Kidney epithelial cell (primary cell): ENCODE results near the gene CABCOCO1. TPM values are rescaled to one million over a fixed set of nuclear protein-coding genes. Genes with fewer than 3 reads are reported as not detected.

ENCODE experiments used
- DNase-seq: peaks from one replicate; pipeline ENCODE4 v3.0.0-alpha.2; 2010; ENCODE audit warnings: low read depth
- H3K27me3 ChIP-seq: 2 replicates; pipeline ENCODE4 v1.6.0; 2011; ENCODE audit warnings: low read length; ENCODE audit not compliant: control insufficient read depth, insufficient read depth
- H3K36me3 ChIP-seq: 2 replicates; pipeline ENCODE4 v1.5.1; 2011; ENCODE audit warnings: low read length; ENCODE audit not compliant: control insufficient read depth, insufficient read depth
- H3K4me3 ChIP-seq: 2 replicates; pipeline ENCODE4 v1.5.1; 2011; ENCODE audit warnings: low read depth, mild to moderate bottlenecking, control low read depth, low read length
- CTCF ChIP-seq: IDR thresholded peaks from 2 replicates; pipeline ENCODE4 v1.5.1; 2011; ENCODE audit warnings: mild to moderate bottlenecking, moderate library complexity, low read length, control low read depth, inconsistent platforms; ENCODE audit not compliant: insufficient read depth, poor library complexity, severe bottlenecking
- total RNA-seq: library from RNA; depleted of rRNA; stranded (reverse); fragments of >200 nt; gene quantifications from 2 replicates; pipeline ENCODE4 v1.2.3, GENCODE V29; 2015

Gene CABCOCO1
- total RNA-seq, 1 donor from 2014 or later: 0.33 TPM

GRCh38 chr10:61765176-61766087 lies 102.7 kb downstream of the CABCOCO1 start:
- no peak for DNase-seq
- Histone ChIP-seq H3K4me3 (no peak overlapping the region), H3K36me3 (no peaks in the 10 kb centered on the region), H3K27me3 (no peaks in the 10 kb centered on the region)
- TF ChIP-seq CTCF: no peak

- no peak for TF ChIP-seq CTCF
- no peaks in the 10 kb centered on the region for H3K36me3 ChIP-seq
- H3K4me3 ChIP-seq: no peak overlapping the region
- no peak for DNase-seq
- no peaks in the 10 kb centered on the region for H3K27me3 ChIP-seq
Measured at GRCh38 chr10:61766927-61767326, 104.2 kb downstream of the CABCOCO1 start.

DNA sequence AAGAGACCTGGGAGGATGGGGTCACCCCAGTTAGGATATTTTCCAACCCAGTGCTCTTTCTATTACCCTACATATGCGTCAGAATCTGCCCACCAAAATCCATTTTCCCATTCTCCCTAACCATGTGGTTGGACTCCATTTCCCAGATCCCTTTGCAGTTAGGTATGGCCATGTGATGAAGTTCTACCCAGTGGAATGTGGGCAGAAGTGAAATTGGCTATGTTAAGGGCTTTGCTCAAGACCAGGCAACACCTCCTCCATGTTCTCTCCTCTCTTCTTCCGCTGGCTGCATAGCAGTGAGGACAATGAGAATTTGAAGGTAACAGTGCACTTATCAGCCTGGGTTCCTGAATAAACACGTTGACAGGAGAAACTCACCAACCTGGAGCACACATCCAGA lies 111.3 kb downstream of the CABCOCO1 start:
- H3K36me3 ChIP-seq: no peaks in the 10 kb centered on the region
- no peaks in the 10 kb centered on the region for H3K27me3 ChIP-seq
- H3K4me3 ChIP-seq: no peak overlapping the region
- no peak for DNase-seq
- TF ChIP-seq CTCF: no peak

- H3K27me3 ChIP-seq: no peaks in the 10 kb centered on the region
- DNase-seq: no peak
- H3K4me3 ChIP-seq: no peak overlapping the region
- H3K36me3 ChIP-seq: no peaks in the 10 kb centered on the region
- TF ChIP-seq CTCF: no peak
Measured at GRCh38 chr10:61775111-61775510, 112.4 kb downstream of the CABCOCO1 start.

DNA sequence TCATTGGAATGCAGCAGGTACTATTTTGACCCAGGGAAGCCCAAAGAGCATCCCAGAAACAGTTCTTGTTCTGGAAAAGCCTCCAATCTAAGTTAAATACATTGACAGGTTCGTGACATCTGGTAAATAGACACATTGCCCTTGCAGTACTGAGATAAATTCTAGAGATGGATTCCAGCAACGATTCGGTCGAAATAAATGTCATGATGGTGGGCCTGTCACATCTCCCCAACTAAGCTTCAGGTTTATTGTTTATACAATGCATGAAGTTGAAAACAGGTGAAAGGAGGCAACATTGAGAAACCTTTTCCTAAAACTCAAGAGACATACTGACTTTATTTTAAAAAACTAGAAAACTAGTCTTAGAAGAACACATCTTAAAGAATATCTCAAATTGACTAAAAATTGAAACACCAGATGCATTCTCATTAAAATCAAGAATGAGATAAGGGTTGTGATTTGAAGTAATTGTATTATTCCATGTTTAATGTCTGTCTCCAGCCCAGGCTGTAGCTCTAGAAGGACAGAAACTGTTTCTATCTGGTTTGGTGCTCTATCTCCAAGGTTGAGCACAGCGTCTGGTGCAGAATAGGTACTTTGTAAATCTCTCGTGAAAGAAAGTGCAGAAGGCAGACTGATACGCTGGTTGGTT lies 114.0 kb downstream of the CABCOCO1 start:
- Histone ChIP-seq H3K4me3 (no peak overlapping the region), H3K27me3 (no peaks in the 10 kb centered on the region), H3K36me3 (no peaks in the 10 kb centered on the region)
- no peak for TF ChIP-seq CTCF
- DNase-seq: no peak
